Prostate gland (tissue), 2 donors: ENCODE results near the gene RPTOR.

Experiments
- CTCF ChIP-seq, 4 experiments: fragments of 200-600 bp in 2 of 4; fragments of 450-650 bp in 2 of 4; sonication (generic) in 2 of 4; IDR thresholded peaks; 1 replicate in 3 of 4; 2 replicates in 1 of 4; pipeline ENCODE4 v1.5.1; 2016 to 2019; ENCODE audit warnings: antibody characterized with exemption in 4 of 4, mild to moderate bottlenecking in 2 of 4, moderate library complexity in 2 of 4
- POLR2A ChIP-seq: fragments of 450-650 bp; IDR thresholded peaks from one replicate; pipeline ENCODE4 v1.6.1; 2016; ENCODE audit warnings: antibody characterized with exemption, mild to moderate bottlenecking
- POLR2AphosphoS5 ChIP-seq: sonication (generic); formaldehyde crosslinking; IDR thresholded peaks from one replicate; pipeline ENCODE4 v1.6.1; 2017; ENCODE audit warnings: antibody characterized with exemption

- TF ChIP-seq CTCF (IDR thresholded peaks at IDR 0.05) (no peak), POLR2AphosphoS5 (no peak), POLR2A (no peak)
Observed at GRCh38 chr17:80845863-80846671, 301.4 kb downstream of the RPTOR start.
